GM21367 (cell line): ENCODE measurements around the gene TMEM260.
"Not testable (repeated sequence)": the region's sequence is repeated elsewhere in the genome, so short reads cannot be mapped to it uniquely, and the experiment has no call there.

Source experiments
- ATAC-seq: cut with Tn5 transposase; IDR thresholded peaks from one replicate; pipeline ENCODE4 v1.9.1; 2021; ENCODE audit not compliant: unreplicated experiment

The TMEM260 gene

DNA sequence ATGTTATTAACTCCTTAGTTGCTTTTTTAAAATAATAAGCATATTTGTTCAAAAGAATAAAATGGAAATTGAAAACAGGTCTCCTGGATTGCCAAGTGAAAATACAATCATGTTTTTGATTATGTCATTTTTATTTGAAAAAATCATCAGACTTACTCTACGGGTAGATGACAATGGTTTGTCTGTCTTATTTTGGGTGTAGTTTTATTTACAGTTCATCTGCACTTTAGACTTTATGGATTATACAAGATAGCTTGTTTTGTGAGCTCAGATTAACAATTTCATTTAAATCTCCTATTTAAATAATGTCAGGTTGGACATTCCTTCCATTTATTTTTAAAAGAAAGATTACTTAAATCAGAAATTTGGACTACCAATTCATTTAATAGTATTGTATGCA lies 14.8 kb downstream of the TMEM260 start:
- no peak for ATAC-seq

DNA sequence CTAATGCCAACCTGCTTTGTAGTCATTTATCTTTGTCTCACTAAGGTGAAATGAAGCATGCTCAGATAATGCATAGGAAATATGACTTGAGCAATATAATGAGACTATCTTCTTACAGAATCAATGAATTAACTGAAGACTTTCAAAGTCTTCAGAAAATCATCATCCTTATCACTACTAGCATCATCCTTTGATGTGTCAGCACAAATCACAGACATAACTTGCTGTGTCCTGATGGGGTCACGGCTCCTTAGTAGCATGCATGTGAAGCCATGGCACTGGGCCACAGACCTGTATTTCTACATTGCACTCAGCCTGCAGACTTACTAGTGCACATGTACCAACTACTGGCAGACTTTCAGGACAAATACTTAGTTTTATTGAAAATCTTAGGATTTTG lies 18.9 kb downstream of the TMEM260 start:
- no peak for ATAC-seq

DNA sequence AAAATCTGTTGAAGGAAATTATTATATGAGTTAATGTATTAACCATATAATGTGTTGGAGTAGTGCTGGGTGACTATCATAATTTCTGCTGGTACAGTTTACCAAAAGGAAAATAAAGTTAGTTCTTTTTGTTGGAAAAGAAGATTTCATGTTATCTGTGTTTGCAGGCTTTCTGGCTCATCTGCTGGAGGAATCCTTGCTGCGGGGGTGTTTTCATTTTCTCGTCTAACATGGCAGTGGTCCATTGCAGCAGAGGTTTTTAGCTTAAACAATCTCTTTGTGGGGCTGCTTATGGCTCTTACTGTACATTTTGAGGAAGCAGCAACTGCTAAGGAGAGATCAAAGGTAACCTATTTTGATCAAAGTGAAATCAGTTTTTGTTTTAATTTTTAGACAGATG lies 24.1 kb downstream of the TMEM260 start:
- ATAC-seq: no peak

DNA sequence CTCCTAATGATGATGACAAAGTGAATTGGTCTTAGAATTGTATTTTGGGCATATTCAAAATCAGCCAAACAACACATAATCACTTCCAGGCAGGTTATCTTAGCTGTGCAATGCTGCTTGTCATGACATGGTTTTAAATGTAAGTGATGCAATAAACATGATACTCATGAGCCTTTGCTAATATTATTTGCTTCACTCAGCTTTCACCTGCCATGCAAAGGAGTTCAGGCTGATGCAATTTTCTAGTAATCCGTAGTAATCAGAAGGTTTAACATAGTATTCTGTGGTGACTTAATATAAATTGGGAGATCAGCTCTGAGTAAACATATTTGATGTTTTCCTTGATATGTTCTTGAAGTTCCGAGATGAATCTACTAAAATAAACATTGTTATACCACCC lies 29.1 kb downstream of the TMEM260 start:
- ATAC-seq: no peak

DNA sequence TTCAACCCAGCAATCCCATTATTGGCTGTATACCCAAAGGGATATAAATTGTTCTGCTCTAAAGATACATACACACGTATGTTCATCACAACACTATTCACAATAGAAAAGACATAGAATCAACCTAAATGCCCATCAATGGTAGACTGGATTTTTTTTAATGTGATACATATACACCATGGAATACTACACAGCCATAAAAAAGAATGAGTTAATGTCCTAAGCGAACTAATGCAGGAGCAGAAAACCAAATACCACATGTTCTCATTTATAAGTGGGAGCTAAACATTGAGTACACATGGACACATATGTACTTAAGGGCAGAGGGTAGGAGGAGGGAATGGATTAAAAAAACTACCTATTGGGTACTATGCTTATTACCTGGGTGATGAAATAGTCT lies 32.1 kb downstream of the TMEM260 start:
- ATAC-seq: not testable (repeated sequence)

DNA sequence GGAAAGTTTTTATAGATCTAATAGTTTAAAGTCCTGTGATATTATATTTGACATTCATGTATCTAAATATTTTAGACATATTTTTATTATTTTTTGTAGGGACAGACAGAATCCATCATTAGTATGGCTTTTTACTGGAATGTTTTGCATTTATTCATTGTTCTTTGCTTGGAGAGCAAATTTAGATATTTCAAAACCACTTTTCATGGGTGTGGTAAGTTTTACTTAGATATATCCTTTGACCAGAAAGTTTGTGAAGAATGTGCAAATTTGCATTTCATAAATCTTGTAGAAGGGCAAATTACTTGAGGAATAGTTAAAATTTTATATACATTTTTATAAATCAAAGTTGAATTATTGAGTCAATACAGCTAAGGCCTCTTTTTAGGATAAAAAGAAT lies 37.5 kb downstream of the TMEM260 start:
- ATAC-seq: no peak

DNA sequence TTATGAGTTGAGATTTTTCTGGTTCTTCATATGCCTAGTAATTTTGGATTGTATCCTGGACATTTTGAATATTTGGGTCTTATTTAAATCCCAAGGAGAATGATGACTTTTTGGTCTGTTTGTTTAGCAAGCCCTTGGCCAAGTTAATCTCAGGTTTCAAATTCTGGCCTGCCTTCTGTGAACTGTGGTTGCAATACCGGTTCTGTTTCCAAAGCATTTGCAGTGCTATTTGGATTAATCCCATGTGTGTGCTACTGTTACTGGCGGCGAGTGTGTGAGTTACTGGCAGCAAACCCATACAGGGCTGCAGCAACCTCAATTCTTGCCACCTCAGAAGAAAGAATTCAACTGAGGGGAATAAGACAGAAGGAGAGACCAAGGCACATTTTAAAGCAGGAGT lies 51.1 kb downstream of the TMEM260 start:
- no peak for ATAC-seq

DNA sequence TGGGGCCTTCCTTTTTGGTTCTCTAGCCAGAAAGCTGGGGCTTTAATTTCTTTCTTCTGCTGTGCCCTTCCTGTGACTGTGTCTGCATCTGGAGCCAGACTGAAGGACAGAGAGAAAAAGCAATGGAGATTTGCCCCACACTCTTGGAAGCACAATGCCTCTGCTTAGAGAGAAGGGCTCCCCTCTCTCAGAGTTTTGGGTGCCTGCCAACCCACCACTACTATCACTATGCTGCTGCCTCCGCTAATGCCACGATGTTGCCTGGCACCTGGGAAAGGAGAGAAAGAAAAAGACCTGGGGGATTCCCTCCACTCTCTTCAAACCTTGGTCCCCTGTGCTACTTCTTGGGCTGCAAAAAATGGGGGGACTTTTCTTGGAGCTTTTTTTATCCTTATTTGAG lies 52.6 kb downstream of the TMEM260 start:
- no peak for ATAC-seq

DNA sequence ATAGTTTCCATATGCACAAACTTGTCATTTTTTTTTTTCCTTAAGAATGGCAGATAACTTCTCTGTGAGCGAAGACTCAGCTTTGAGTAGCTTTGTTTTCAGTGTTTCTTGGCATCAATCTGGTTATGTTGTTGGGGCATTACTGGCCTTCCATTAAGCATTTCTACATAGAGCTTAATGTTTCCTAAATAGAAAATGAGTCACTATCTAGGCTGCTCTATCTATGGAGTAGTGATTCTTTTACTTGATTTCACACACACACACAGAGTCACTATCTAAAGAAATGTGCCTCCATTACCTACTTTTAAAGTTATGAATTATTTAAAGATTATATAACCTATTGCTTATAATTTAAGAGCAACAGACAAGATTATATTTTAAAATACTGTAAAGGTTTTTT lies 53.9 kb downstream of the TMEM260 start:
- no peak for ATAC-seq

DNA sequence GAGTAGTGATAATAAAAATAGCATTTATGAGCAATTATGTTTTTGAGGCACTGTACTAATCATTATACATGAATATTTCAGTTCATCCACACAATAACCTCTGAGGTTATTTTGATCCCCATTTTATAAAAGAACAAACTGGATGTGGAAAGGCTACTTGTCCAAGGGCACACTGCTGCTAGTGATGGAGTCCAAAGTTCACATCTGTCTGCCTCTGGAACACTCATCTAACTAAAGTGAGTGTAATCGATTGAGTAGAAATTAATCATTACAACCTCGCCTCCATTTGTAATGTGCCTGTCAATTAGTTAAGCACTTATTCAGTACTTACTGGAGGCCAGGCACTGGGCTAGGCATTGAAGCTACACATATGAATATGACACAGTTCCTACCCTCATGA lies 55.4 kb downstream of the TMEM260 start:
- ATAC-seq: no peak

DNA sequence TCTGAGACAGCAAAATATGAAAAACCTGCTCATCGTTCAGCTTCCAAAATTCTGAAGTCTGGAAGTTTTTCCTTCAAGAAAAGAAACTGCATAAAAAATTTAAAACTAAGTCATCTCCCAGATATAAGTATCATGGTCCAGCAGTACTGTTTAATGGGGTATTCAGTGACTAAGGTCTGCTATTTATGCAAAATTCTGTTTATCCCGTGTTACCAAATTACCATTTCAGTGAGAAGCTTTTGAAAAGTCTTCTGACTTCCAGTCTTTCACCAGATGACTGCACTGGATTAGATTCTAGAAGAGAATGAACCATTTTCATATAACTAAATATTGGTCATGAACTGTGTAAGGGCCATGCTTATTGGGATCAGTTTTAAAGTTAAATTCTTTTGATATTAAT lies 67.9 kb downstream of the TMEM260 start:
- no peak for ATAC-seq

DNA sequence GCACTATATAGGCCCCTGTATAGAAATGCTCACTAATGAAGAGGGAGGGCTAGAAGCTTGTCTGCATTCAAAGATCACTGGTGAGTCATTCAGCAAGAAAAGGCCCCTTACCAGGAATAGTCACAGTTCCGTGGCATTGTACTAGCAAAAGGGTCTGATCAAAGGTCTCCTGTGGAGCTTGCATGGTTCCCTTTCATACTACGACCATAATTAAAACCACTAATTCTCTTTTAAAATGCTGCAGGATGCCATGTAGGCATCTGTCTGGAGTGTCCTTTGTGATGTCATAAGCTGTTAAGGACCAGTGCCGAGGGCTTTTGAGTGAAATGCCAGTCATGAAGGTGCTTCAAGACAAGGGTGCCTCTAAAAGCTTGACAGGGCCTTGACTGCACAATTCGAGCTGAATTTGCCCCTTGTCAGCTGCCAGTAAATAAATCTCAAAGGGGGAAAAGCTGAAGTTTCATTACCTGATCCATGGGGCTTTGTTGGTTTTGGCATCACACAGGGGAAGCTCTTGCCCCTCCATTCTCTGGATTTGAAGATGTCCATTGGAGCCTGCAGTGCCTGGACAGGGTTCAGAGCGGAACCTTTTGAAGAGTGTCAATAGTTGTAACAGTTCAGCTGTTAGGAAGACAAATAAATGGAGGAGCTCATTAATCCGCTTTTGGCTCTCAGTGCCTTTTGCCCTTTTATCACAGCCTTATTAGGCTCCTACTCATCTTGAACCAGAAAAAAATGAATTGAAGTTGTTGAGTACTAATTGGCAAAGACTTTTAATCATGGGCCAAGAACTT lies 69.1 kb downstream of the TMEM260 start:
- ATAC-seq: no peak

DNA sequence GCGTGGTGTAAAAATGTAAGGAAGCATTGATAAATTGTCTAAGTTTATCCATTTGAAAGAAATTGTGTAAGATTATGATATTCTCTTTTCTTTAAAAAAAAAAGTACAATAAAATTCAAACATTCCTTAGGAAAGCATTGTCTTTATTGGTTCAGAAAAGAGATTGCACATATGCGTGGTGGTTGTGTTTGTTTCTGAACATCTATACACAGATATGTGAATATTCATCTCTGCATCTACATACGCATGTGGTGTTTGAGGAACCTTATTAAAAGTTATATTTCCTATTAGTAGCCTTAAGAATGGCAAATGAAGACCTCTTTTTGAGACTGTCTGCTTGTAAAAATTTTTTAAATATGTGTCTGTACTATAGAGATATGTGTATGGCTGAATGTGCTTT lies 69.8 kb downstream of the TMEM260 start:
- ATAC-seq: no peak

DNA sequence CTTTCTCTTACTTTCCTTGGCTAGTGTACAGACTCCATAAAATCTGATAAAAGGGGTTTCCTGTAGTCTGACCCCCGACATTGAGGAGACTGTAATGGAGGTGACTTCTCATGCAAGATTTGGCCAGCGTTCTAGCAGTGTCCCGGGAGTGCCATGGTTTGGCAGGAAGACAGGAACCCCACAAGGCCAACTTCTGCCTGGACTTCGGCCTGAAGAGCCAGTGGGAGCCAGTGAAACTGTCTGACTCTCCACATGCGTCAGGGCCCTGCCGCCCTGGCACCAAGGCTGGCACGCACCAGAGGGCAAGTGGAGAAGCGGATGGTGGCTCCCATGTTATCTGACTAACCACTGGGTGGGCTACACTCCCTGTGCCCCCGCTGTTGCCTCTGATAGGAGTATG lies 70.5 kb downstream of the TMEM260 start:
- no peak for ATAC-seq

DNA sequence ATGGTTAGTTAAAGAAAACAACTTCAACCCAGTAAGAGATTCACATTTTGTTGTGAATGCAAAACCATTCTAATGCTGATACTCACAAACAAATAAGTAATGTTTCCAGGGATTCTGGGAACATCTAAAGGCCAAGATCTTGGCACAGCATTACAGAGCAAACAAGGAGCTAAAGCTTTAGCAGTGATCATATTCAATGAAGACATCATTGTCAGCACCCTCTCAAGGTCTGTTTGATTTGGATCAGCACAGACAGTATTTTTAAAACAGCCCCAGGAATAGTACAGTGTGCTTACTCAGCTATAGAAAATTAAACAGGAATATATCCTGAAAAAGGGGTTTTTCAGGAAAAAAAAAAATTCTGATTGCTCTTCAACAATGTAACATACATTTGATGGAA lies 71.4 kb downstream of the TMEM260 start:
- no peak for ATAC-seq

DNA sequence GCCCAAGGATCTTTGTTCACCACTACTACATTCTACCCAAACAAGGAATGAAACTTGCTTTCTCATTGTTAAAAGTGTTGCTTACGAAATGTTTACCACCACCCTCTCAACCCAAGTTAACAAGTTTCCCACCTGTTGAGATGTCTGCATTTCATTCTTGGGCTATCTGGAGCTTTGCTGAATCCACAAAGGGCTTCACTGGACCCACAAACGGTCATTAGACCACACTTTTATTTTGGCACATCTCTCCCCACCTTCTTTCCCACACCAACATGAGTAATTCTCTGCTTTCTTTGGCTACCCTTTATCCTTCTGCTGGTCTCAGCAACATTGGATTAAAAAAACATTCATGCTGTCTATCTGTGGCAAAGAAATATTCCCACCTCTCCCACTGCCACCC lies 78.0 kb downstream of the TMEM260 start:
- no peak for ATAC-seq

DNA sequence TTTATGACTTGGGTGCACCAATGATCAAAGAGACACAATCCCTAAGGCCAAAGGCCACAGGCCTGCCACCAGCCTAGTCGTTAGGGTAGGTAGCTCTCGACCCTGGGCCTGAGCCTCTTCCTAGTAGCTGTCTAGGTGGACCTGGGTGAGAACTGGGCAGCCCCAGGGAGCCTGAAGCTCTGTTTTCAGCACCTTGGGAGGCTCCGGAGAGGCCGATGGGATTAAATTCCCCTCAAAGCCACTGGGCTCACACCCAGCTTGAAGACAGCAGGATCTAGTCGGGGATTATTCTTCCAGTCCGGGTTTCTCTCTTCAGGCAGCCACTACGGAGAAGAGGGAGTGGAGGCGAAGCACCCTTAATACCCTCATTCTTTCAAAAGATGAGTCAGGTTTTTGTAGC lies 79.8 kb downstream of the TMEM260 start:
- ATAC-seq: no peak

DNA sequence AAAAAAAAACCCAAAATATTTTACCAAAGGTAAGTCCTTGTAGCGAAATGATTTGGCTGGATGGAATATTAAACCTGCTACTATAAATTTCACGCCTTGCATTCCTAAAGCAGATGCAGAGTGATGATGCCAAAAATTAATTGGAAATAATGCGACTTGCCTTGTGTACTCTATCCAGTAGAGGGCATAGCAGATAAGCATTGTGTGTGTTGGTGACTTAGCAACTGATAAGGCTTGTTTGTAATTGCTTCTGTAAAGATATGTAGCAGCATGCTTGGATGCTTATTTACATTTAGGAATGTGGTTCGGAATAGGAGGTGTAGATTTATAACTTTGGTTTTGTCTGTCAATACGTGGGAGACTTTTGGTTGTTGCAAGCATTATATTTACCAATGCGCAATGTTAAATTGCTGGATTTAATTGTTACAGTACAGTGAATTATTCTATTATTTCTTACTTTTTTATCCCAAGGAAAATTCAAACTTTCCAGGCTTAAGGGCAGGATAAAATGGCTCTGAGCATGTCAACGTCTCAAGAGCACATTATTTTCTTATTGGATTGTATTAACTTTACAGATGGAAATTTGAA lies 80.5 kb downstream of the TMEM260 start:
- no peak for ATAC-seq

DNA sequence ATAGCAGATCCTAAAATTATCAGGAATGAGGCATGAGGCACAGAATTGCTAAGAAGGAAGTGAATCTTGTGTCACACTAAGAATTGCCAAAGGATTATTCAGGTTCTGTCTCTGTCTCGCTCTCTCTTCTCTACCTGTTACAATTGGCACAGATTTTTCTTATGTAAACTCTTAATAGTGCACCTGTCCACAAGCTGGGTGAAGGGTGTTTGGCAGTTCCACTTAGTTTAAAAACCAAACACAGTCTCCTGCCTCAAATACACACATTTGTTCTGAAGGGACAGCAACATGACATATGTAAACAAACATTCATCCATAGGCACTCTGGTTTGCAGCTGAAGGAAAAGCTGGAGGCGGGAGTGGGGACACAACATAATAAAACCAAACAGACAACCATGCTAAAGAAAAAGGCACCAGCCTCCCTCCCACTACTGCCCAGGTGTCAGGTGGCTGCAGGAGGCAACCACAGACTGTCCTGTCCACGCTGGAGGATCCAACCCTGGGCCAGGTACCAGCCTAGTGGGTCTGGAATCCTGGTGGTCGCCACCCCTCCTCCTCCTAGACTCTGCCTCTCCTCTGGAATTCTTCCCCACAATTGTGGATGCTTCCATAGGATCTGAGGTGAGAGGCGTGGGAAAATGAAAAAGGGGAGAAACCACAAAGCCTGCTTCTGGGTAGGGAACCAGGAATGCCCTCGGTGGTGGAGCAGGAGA lies 81.2 kb downstream of the TMEM260 start:
- ATAC-seq: no peak

DNA sequence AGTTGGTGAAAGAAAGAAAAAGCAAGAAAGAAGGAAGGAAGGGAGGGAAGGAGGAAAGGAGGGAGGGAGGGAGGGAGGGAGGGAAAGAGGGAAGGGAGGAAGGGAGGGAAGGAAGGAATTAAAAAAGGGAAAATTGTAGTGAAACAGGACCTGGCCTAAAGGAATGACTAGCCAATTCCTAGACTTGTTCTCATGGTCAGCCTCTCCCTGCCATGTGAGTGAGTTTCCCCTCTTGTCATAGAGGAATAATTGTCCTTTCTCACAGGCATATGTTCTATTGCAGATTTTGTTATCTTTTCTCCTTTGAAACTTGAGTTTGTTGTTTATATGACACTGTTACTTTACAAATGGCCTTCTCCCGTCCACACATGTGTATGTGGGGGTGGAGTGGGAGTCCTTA lies 81.9 kb downstream of the TMEM260 start:
- ATAC-seq: no peak

DNA sequence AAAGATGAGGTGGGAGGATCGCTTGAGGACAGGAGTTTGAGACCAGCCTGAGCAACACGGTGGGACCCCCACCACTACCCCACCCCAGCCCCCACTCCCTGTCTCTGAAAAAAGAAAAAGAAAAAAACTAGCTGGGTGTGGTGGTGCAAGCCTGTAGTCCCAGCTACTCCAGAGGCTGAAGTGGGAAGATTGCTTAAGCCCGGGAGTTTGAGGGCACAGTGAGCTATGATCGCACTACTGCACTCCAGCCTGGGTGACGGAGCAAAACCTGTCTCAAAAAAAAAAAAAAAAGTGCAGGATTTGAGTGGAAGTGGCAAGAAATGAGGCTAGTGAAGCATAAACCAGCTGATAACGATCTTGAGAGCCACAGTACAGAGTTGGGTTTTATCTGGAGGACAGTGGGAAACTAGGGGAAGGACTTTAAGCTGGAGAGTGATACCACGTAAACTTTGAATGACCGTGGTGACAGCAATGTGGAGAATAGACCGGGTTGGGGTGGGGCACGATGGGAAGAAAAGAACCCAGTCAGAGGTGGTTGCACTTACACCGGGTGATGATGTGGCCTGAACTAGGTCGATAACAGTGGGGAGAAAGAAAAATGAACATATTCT lies 85.3 kb downstream of the TMEM260 start:
- no peak for ATAC-seq

DNA sequence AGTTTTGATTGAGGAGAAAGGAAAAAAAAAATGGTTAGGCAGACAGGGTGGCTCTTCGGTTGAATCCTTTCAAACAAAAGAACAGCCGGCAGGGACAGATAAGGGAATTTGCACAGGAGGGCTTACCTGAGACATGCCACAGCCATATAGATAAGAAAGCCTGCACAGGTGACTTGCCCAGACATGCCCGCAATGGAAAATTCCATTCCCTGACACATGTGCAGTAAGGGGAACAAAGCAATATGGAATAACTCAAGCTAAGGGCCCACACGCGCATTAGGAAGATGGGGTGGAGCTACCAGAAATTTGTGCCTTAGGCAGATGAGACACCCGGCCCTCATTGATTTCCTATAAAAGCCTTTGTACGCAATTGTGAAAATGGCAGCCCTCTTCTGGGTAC lies 86.7 kb downstream of the TMEM260 start:
- ATAC-seq: no peak
